Measurements from ENCODE around the gene SNX19.

SNX19 gene

GRCh38 chr11:130873761-130874160 lies 42.5 kb downstream of the SNX19 start:
- no peaks in the 10 kb centered on the region for H3K9me3 Mint-ChIP-seq
- no peaks in the 10 kb centered on the region for H3K4me1 Mint-ChIP-seq
- DNase-seq: no peak
- H3K27me3 Mint-ChIP-seq: no peaks in the 10 kb centered on the region
- H3K4me3 Mint-ChIP-seq: no peak overlapping the region
- CTCF ChIA-PET: no interaction called here
- H3K36me3 Mint-ChIP-seq: peaks cover 32% of the 10 kb centered on the region
- no peak overlapping the region for H3K27ac Mint-ChIP-seq

GRCh38 chr11:130872981-130873380 lies 43.3 kb downstream of the SNX19 start:
- H3K36me3 Mint-ChIP-seq: peaks cover 27% of the 10 kb centered on the region
- H3K4me1 Mint-ChIP-seq: no peaks in the 10 kb centered on the region
- no peak overlapping the region for H3K4me3 Mint-ChIP-seq
- CTCF ChIA-PET: interaction anchor here (3.4 kb wide), 1 partner anchor 11 kb away, joined by 17 read pairs; no protein-coding TSS in a partner anchor
- H3K27me3 Mint-ChIP-seq: no peaks in the 10 kb centered on the region
- no peaks in the 10 kb centered on the region for H3K9me3 Mint-ChIP-seq
- DNase-seq: no peak
- no peak overlapping the region for H3K27ac Mint-ChIP-seq

- H3K27me3 Mint-ChIP-seq: no peaks in the 10 kb centered on the region
- no peak overlapping the region for H3K27ac Mint-ChIP-seq
- CTCF ChIA-PET: interaction anchor here (3.4 kb wide), 1 partner anchor 10 kb away, joined by 17 read pairs; no protein-coding TSS in a partner anchor
- H3K36me3 Mint-ChIP-seq: peaks cover 22% of the 10 kb centered on the region
- H3K9me3 Mint-ChIP-seq: no peaks in the 10 kb centered on the region
- DNase-seq: no peak
- no peak overlapping the region for H3K4me3 Mint-ChIP-seq
- H3K4me1 Mint-ChIP-seq: no peaks in the 10 kb centered on the region
These were observed 43.8 kb downstream of the SNX19 start for GRCh38 chr11:130872513-130872912.

- H3K4me3 Mint-ChIP-seq: no peak overlapping the region
- DNase-seq: no peak
- H3K9me3 Mint-ChIP-seq: no peaks in the 10 kb centered on the region
- H3K36me3 Mint-ChIP-seq: peaks cover 18% of the 10 kb centered on the region
- H3K27me3 Mint-ChIP-seq: no peaks in the 10 kb centered on the region
- no peaks in the 10 kb centered on the region for H3K4me1 Mint-ChIP-seq
- no peak overlapping the region for H3K27ac Mint-ChIP-seq
- CTCF ChIA-PET: interaction anchor here (1.2 to 3.4 kb wide), 2 partner anchors 10 to 441 kb away, joined by 3 to 17 read pairs; no protein-coding TSS in a partner anchor
These were observed 44.2 kb downstream of the SNX19 start for GRCh38 chr11:130872102-130872501.

GRCh38 chr11:130871616-130872015 lies 44.7 kb downstream of the SNX19 start:
- CTCF ChIA-PET: interaction anchor here (1.2 to 3.4 kb wide), 2 partner anchors 9 to 440 kb away, joined by 3 to 17 read pairs; no protein-coding TSS in a partner anchor
- no peaks in the 10 kb centered on the region for H3K9me3 Mint-ChIP-seq
- no peaks in the 10 kb centered on the region for H3K4me1 Mint-ChIP-seq

GRCh38 chr11:130868721-130869390 lies 47.4 kb downstream of the SNX19 start:
- DNase-seq: no peak
- H3K4me1 Mint-ChIP-seq: no peaks in the 10 kb centered on the region
- CTCF ChIA-PET: interaction anchor here (2.0 to 2.3 kb wide), 2 partner anchors 25 to 436 kb away, joined by 9 to 11 read pairs; no protein-coding TSS in a partner anchor
- H3K36me3 Mint-ChIP-seq: peaks cover 12% of the 10 kb centered on the region
- no peak overlapping the region for H3K4me3 Mint-ChIP-seq
- H3K27me3 Mint-ChIP-seq: no peaks in the 10 kb centered on the region
- H3K27ac Mint-ChIP-seq: no peak overlapping the region
- no peaks in the 10 kb centered on the region for H3K9me3 Mint-ChIP-seq

More at GRCh38 chr11:130871616-130872015, 44.7 kb downstream of the SNX19 start:
- Mint-ChIP-seq H3K27me3 (no peaks in the 10 kb centered on the region), H3K27ac (no peak overlapping the region), H3K36me3 (peaks cover 18% of the 10 kb centered on the region), H3K4me3 (no peak overlapping the region)
- DNase-seq: no peak

GRCh38 chr11:130868086-130868710 lies 48.1 kb downstream of the SNX19 start:
- no peaks in the 10 kb centered on the region for H3K4me1 Mint-ChIP-seq
- H3K27me3 Mint-ChIP-seq: no peaks in the 10 kb centered on the region
- CTCF ChIA-PET: interaction anchor here (2.3 kb wide), 1 partner anchor 26 kb away, joined by 9 read pairs; no protein-coding TSS in a partner anchor
- no peak overlapping the region for H3K4me3 Mint-ChIP-seq
- no peak for DNase-seq
- no peak overlapping the region for H3K27ac Mint-ChIP-seq
- H3K36me3 Mint-ChIP-seq: peaks cover 12% of the 10 kb centered on the region
- no peaks in the 10 kb centered on the region for H3K9me3 Mint-ChIP-seq

GRCh38 chr11:130866831-130867230 lies 49.4 kb downstream of the SNX19 start:
- no peaks in the 10 kb centered on the region for H3K9me3 Mint-ChIP-seq
- H3K27me3 Mint-ChIP-seq: no peaks in the 10 kb centered on the region
- no peak overlapping the region for H3K27ac Mint-ChIP-seq
- peaks cover 12% of the 10 kb centered on the region for H3K36me3 Mint-ChIP-seq
- no peak for DNase-seq
- no peak overlapping the region for H3K4me3 Mint-ChIP-seq
- H3K4me1 Mint-ChIP-seq: no peaks in the 10 kb centered on the region
- CTCF ChIA-PET: interaction anchor here (0.6 to 1.9 kb wide), 3 partner anchors 27 to 1533 kb away, joined by 3 to 5 read pairs (median 5); no protein-coding TSS in a partner anchor

- no peaks in the 10 kb centered on the region for H3K27me3 Mint-ChIP-seq
- H3K4me1 Mint-ChIP-seq: no peaks in the 10 kb centered on the region
- CTCF ChIA-PET: interaction anchor here (1.9 kb wide), 1 partner anchor 28 kb away, joined by 5 read pairs; no protein-coding TSS in a partner anchor
- H3K27ac Mint-ChIP-seq: no peak overlapping the region
- DNase-seq: no peak
- H3K9me3 Mint-ChIP-seq: no peaks in the 10 kb centered on the region
- H3K4me3 Mint-ChIP-seq: no peak overlapping the region
- H3K36me3 Mint-ChIP-seq: peaks cover 3% of the 10 kb centered on the region
These were observed 50.5 kb downstream of the SNX19 start for GRCh38 chr11:130865774-130866114.

GRCh38 chr11:130865091-130865773 lies 51.0 kb downstream of the SNX19 start:
- Mint-ChIP-seq H3K27ac (no peak overlapping the region), H3K4me3 (no peak overlapping the region), H3K27me3 (no peaks in the 10 kb centered on the region), H3K36me3 (peaks cover 2% of the 10 kb centered on the region), H3K4me1 (no peaks in the 10 kb centered on the region), H3K9me3 (no peaks in the 10 kb centered on the region)
- CTCF ChIA-PET: interaction anchor here (1.9 to 8.4 kb wide), 3 partner anchors 29 to 432 kb away, joined by 5 to 270 read pairs (median 39); partner anchors contain the start of gene ADAMTS8
- no peak for DNase-seq

- CTCF ChIA-PET: interaction anchor here (0.6 to 8.4 kb wide), 36 partner anchors 9 to 654 kb away, joined by 3 to 270 read pairs (median 5); partner anchors contain the start of genes ADAMTS8 and SNX19
- Mint-ChIP-seq H3K4me3 (no peak overlapping the region), H3K36me3 (no peaks in the 10 kb centered on the region), H3K9me3 (no peaks in the 10 kb centered on the region), H3K27me3 (no peaks in the 10 kb centered on the region), H3K4me1 (no peaks in the 10 kb centered on the region), H3K27ac (peak overlapping the region; percentile 38)
- peak; percentile 92 for DNase-seq
These were observed 54.1 kb downstream of the SNX19 start for GRCh38 chr11:130861902-130862860.

GRCh38 chr11:130861283-130861682 lies 55.0 kb downstream of the SNX19 start:
- no peak for DNase-seq
- Mint-ChIP-seq H3K4me3 (no peak overlapping the region), H3K27ac (no peak overlapping the region), H3K9me3 (no peaks in the 10 kb centered on the region), H3K27me3 (no peaks in the 10 kb centered on the region), H3K36me3 (no peaks in the 10 kb centered on the region), H3K4me1 (no peaks in the 10 kb centered on the region)
- CTCF ChIA-PET: interaction anchor here (1.2 to 8.4 kb wide), 13 partner anchors 9 to 649 kb away, joined by 3 to 270 read pairs (median 17); partner anchors contain the start of gene ADAMTS8

- no peaks in the 10 kb centered on the region for H3K4me1 Mint-ChIP-seq
- CTCF ChIA-PET: interaction anchor here (0.9 to 8.4 kb wide), 6 partner anchors 8 to 647 kb away, joined by 3 to 270 read pairs (median 4); partner anchors contain the start of gene ADAMTS8
These were observed 56.4 kb downstream of the SNX19 start for GRCh38 chr11:130859886-130860285.

More at GRCh38 chr11:130859886-130860285, 56.4 kb downstream of the SNX19 start:
- no peaks in the 10 kb centered on the region for H3K9me3 Mint-ChIP-seq
- no peak for DNase-seq
- H3K4me3 Mint-ChIP-seq: no peak overlapping the region
- H3K36me3 Mint-ChIP-seq: no peaks in the 10 kb centered on the region
- no peaks in the 10 kb centered on the region for H3K27me3 Mint-ChIP-seq
- H3K27ac Mint-ChIP-seq: no peak overlapping the region
